Gastroesophageal sphincter (tissue), 4 donors: Measurements from ENCODE around the gene ZNF280B. TPM values are rescaled to one million over a fixed set of nuclear protein-coding genes. Genes with fewer than 3 reads are reported as not detected.

Experiments
- total RNA-seq, 4 donors: library from RNA; depleted of rRNA; stranded (reverse); fragments of >200 nt; gene quantifications; one replicate each; pipeline ENCODE4 v1.1.0, GENCODE V29; 2016

ZNF280B gene
- total RNA-seq, 4 donors from 2014 or later: 0.16 to 1.1 (median 0.44) TPM

Other genes starting within 250 kb of the ZNF280B start
- not detected for gene ZNF280A, start 11.5 kb upstream of the ZNF280B start, total RNA-seq
- gene PRAME, start 50.5 kb upstream of the ZNF280B start, total RNA-seq: not detected
- gene GGTLC2, start 135.9 kb upstream of the ZNF280B start, total RNA-seq: not detected